T47D (cell line): ENCODE data around the gene TFCP2L1.
"Not testable (repeated sequence)": the region's sequence is repeated elsewhere in the genome, so short reads cannot be mapped to it uniquely, and the experiment has no call there.

Source experiments
- DNase-seq, 2 experiments: peaks; one replicate each; pipeline versions ENCODE4 v3.0.0 to v3.0.0-alpha.2; 2011 to 2012; ENCODE audit warnings: low read depth in 1 of 2, low spot score in 1 of 2
- JUND ChIP-seq: IDR thresholded peaks from 2 replicates; pipeline ENCODE4 v1.6.1; 2012; ENCODE audit warnings: low read depth
- in situ Hi-C: cut with HindIII; loops from 2 replicates; pipeline ENCODE4 v1.10.0; 2016; ENCODE audit warnings: low sequenced_read_pairs, low pct_unique_long_range_greater_than_20kb

TFCP2L1 gene

DNA sequence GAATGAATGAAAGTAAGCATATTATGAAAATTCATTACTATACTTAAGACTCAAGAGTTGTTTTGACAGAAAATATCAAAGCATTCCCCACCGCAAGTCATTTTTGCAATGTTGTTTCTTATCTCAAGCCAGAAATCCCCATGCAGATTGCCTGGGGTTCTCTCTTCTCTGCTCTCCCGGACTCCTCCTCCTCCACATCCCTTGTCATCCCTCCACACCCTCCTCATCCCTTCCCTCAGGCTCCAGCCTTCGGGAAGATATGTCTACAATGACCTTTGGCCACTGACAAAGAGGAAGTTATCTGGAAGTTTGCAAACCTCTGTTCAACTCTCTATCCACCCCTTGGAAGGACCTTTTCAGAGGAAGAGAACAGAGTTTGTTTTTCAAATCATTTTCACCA is 11.9 kb downstream of the TFCP2L1 start:
- no peak for TF ChIP-seq JUND
- no peak for DNase-seq
- in situ Hi-C loops = no loop called here

GRCh38 chr2:121272596-121272995 is 12.4 kb downstream of the TFCP2L1 start:
- DNase-seq = no peak
- in situ Hi-C loops = no loop called here
- no peak for TF ChIP-seq JUND

- in situ Hi-C loops = not testable (repeated sequence)
These were observed 15.6 kb downstream of the TFCP2L1 start for GRCh38 chr2:121269436-121269835.

GRCh38 chr2:121266543-121267106 is 18.4 kb downstream of the TFCP2L1 start:
- in situ Hi-C loops = no loop called here
- DNase-seq = no peak
- no peak for TF ChIP-seq JUND

More at GRCh38 chr2:121269436-121269835, 15.6 kb downstream of the TFCP2L1 start:
- DNase-seq = not testable (repeated sequence)

- TF ChIP-seq JUND = no peak
- DNase-seq = no peak
- in situ Hi-C loops = no loop called here
These were observed 20.8 kb downstream of the TFCP2L1 start for GRCh38 chr2:121263996-121264715.

DNA sequence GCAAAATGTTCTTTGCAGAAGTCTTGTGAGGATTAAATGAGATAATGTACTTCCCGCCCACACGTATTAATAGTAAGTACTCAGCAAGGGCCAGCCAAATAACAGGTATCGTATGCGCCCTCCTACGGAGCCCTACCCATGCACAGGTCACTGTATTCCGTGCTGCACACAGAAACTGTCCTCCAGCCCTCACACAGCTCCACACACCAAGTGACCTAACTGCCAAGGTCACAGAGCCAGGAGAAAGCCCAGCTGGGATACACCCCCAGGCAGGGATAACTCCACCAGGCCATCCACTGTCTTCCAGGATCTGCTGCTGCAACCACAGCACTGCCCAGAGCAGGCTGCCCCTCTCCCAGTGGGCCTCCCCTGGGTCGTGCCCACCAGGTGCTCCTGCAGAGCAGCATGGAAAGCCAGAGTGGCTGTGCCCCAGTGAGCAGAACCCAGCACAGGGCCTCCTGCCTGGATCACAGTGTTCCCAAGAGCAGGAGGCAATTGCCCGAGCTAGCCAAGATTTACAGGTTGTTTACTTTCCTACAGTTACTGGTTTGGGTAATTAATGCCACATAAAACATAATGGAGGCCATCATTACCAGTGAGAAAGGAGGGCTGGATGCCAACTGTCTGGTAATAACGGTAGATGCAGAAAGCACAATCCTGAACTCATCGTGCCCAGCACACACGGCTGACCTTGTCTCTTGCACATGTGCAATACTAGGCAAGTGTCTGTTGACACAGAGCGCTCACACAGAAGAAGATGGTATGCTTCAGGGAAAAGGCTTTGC is 24.4 kb downstream of the TFCP2L1 start:
- TF ChIP-seq JUND = no peak
- no peak for DNase-seq
- in situ Hi-C loops = no loop called here

- in situ Hi-C loops = no loop called here
- no peak for DNase-seq
- no peak for TF ChIP-seq JUND
These were observed 27.0 kb downstream of the TFCP2L1 start for GRCh38 chr2:121258051-121258450.

DNA sequence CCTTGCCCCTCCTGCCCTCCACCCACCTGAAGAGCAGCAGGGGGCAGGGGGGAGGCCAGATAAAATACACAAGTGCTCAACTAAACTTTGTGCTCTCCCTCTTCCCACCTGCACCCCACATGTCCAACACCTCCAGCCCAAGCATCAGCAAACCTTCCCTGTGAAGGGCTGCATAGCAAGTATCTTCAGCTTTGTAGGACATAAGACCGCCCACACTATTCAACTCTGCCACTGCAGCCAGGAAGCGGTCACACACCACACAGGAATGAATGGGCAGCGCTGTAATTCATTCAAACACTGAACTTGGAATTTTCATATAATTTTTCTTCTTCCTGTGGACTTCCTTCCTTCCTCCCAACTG is 27.5 kb downstream of the TFCP2L1 start:
- in situ Hi-C loops = no loop called here
- no peak for DNase-seq
- TF ChIP-seq JUND = no peak

DNA sequence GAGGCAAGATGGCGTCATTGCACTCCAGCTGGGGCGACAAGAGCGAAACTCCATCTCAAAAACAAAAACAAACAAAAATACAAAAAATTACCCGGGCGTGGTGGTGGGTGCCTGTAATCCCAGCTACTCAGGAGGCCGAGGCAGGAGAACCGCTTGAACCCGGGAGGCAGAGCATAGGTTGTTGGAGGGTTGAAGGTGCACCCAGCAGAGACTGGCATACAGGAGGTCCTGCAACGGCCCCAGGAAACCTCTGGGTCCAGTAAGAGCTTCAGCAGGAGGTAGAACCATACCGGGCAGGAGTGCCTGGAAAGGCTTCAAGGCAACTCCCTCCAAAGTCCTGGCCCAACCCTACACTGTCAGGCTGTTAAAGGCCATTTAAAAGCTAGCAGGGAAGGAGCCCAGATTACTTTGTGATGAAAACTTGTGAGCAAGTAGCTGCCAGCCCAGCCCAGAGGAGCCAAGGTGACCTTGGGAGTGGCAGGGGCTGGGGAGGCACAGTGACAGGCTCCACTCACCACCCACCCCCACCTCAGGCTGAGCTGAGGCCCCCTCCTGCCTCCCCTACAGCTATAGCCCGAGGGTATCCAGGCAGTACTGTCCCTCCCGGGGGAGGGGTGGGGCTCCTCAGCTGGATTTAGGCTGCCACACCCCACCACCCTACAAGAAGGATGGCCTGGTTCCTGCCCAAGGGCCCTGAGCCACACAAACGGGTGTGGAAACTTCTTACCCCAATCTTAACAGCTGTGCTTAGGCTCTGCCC is 28.1 kb downstream of the TFCP2L1 start:
- in situ Hi-C loops = no loop called here
- no peak for DNase-seq
- no peak for TF ChIP-seq JUND

DNA sequence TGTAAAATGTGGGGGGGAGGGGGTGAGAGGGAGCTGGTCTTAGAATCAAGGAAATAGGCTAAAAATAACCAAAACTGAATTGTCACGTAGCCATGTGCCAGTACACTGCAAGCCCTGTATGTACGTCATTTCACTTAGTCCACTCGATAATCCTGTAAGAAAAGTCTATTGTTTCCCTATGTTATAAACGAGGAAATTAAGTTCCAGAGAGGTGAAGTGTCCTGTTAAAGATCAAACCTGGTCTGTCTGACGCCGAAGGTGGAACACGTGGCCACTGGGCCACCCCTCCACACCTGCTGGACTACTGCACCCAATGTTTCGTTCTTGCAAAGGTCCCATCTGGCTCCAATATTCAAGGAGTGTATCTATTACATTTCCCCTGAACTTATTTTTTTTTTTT is 29.6 kb downstream of the TFCP2L1 start:
- no peak for TF ChIP-seq JUND
- no peak for DNase-seq
- in situ Hi-C loops = no loop called here

DNA sequence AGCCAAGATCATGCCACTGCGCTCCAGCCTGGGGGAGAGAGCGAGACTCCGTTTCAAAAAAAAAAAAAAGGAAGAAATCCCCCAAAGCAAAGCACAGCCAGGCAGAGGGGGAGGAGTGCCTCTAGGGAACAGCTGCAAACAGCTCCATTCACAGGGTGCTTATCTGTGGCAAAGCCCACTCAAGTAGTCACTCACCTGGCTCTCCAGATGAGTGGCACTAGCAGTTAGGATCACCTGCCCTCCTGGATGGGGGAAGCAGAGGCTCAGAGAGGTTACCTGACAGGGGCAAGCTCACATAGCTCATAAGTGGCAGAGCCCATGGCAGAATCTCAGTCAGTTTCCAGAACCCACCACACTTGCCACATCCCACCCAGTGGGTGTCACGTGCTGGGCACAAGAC is 30.3 kb downstream of the TFCP2L1 start:
- no peak for TF ChIP-seq JUND
- DNase-seq = no peak
- in situ Hi-C loops = no loop called here

- in situ Hi-C loops = no loop called here
- no peak for DNase-seq
- no peak for TF ChIP-seq JUND
These were observed 31.2 kb downstream of the TFCP2L1 start for GRCh38 chr2:121253674-121254240.
